ENCODE measurements around the gene CALHM2. TPM values are rescaled to one million over a fixed set of nuclear protein-coding genes. Genes with fewer than 3 reads are reported as not detected.
A peak's percentile ranks its signal among the peaks of the same experiment; 100 is the strongest.

The CALHM2 gene
- total and polyA plus RNA-seq, 9 donors = 10.5 to 25.9 (median 18.3) TPM

- WGBS (ENCODE audit: insufficient coverage) = 25% methylated on average over 7 of the region's 14 CpGs
- Histone ChIP-seq H3K9me3 (replicated peaks; ENCODE audit: control insufficient read depth, low read depth, low read length) (no peaks in the 10 kb centered on the region), H3K36me3 (ENCODE audit: control insufficient read depth, insufficient read depth, low read length) (peaks cover 33% of the 10 kb centered on the region), H3K4me1 (ENCODE audit: control insufficient read depth, insufficient read depth, low read length) (peaks cover 39% of the 10 kb centered on the region), H3K4me3 (ENCODE audit: low read length) (peak overlapping the region; percentile 69), H3K27ac (ENCODE audit: low read length) (peak overlapping the region; percentile 91), H3K27me3 (ENCODE audit: control insufficient read depth, insufficient read depth, low read length) (no peaks in the 10 kb centered on the region)
- DNase-seq = peak; percentile 70
These were observed 918 bp downstream of the CALHM2 start for GRCh38 chr10:103451091-103451813.

- H3K27ac ChIP-seq (ENCODE audit: low read length) = no peak overlapping the region
- no peak for DNase-seq
- no peaks in the 10 kb centered on the region for H3K27me3 ChIP-seq (ENCODE audit: control insufficient read depth, insufficient read depth, low read length)
- WGBS (ENCODE audit: insufficient coverage) = 80% methylated on average over 11 of the region's 12 CpGs
- H3K9me3 ChIP-seq (replicated peaks; ENCODE audit: control insufficient read depth, low read depth, low read length) = no peaks in the 10 kb centered on the region
- no peak overlapping the region for H3K4me3 ChIP-seq (ENCODE audit: low read length)
- H3K4me1 ChIP-seq (ENCODE audit: control insufficient read depth, insufficient read depth, low read length) = peaks cover 48% of the 10 kb centered on the region
- peaks cover 43% of the 10 kb centered on the region for H3K36me3 ChIP-seq (ENCODE audit: control insufficient read depth, insufficient read depth, low read length)
These were observed 1.9 kb downstream of the CALHM2 start for GRCh38 chr10:103450201-103450695.

- no peak overlapping the region for H3K27ac ChIP-seq (ENCODE audit: low read length)
- no peaks in the 10 kb centered on the region for H3K27me3 ChIP-seq (ENCODE audit: control insufficient read depth, insufficient read depth, low read length)
- H3K4me1 ChIP-seq (ENCODE audit: control insufficient read depth, insufficient read depth, low read length) = peaks cover 49% of the 10 kb centered on the region
- H3K9me3 ChIP-seq (replicated peaks; ENCODE audit: control insufficient read depth, low read depth, low read length) = no peaks in the 10 kb centered on the region
- no peak for DNase-seq
- peaks cover 51% of the 10 kb centered on the region for H3K36me3 ChIP-seq (ENCODE audit: control insufficient read depth, insufficient read depth, low read length)
- no peak overlapping the region for H3K4me3 ChIP-seq (ENCODE audit: low read length)
- WGBS (ENCODE audit: insufficient coverage) = 81% methylated on average over 33 of the region's 34 CpGs
These were observed 2.7 kb downstream of the CALHM2 start for GRCh38 chr10:103449208-103450144.

- Histone ChIP-seq H3K9me3 (replicated peaks; ENCODE audit: control insufficient read depth, low read depth, low read length) (no peaks in the 10 kb centered on the region), H3K4me1 (ENCODE audit: control insufficient read depth, insufficient read depth, low read length) (peaks cover 55% of the 10 kb centered on the region), H3K4me3 (ENCODE audit: low read length) (no peak overlapping the region), H3K36me3 (ENCODE audit: control insufficient read depth, insufficient read depth, low read length) (peaks cover 58% of the 10 kb centered on the region), H3K27me3 (ENCODE audit: control insufficient read depth, insufficient read depth, low read length) (no peaks in the 10 kb centered on the region), H3K27ac (ENCODE audit: low read length) (no peak overlapping the region)
- WGBS (ENCODE audit: insufficient coverage) = 20% methylated on average over 1 of the region's 1 CpG
- peak; percentile 75 for DNase-seq
These were observed 3.4 kb downstream of the CALHM2 start for GRCh38 chr10:103448746-103449145.

GRCh38 chr10:103447187-103447586, 5.0 kb downstream of the CALHM2 start:
- 95% methylated on average over 21 of the region's 23 CpGs for WGBS (ENCODE audit: insufficient coverage)
- peaks cover 74% of the 10 kb centered on the region for H3K36me3 ChIP-seq (ENCODE audit: control insufficient read depth, insufficient read depth, low read length)
- no peaks in the 10 kb centered on the region for H3K27me3 ChIP-seq (ENCODE audit: control insufficient read depth, insufficient read depth, low read length)
- no peak overlapping the region for H3K4me3 ChIP-seq (ENCODE audit: low read length)
- no peak overlapping the region for H3K27ac ChIP-seq (ENCODE audit: low read length)
- DNase-seq = no peak
- H3K4me1 ChIP-seq (ENCODE audit: control insufficient read depth, insufficient read depth, low read length) = peaks cover 50% of the 10 kb centered on the region
- no peaks in the 10 kb centered on the region for H3K9me3 ChIP-seq (replicated peaks; ENCODE audit: control insufficient read depth, low read depth, low read length)

GRCh38 chr10:103445767-103446567, 6.2 kb downstream of the CALHM2 start:
- Histone ChIP-seq H3K27ac (ENCODE audit: low read length) (peak overlapping the region; percentile 13), H3K9me3 (replicated peaks; ENCODE audit: control insufficient read depth, low read depth, low read length) (no peaks in the 10 kb centered on the region), H3K36me3 (ENCODE audit: control insufficient read depth, insufficient read depth, low read length) (peaks cover 83% of the 10 kb centered on the region), H3K4me1 (ENCODE audit: control insufficient read depth, insufficient read depth, low read length) (peaks cover 45% of the 10 kb centered on the region), H3K4me3 (ENCODE audit: low read length) (no peak overlapping the region), H3K27me3 (ENCODE audit: control insufficient read depth, insufficient read depth, low read length) (no peaks in the 10 kb centered on the region)
- WGBS (ENCODE audit: insufficient coverage) = 60% methylated on average over 7 of the region's 12 CpGs
- peak; percentile 38 for DNase-seq

GRCh38 chr10:103445366-103445765, 6.8 kb downstream of the CALHM2 start:
- Histone ChIP-seq H3K36me3 (ENCODE audit: control insufficient read depth, insufficient read depth, low read length) (peaks cover 89% of the 10 kb centered on the region), H3K9me3 (replicated peaks; ENCODE audit: control insufficient read depth, low read depth, low read length) (no peaks in the 10 kb centered on the region), H3K27me3 (ENCODE audit: control insufficient read depth, insufficient read depth, low read length) (no peaks in the 10 kb centered on the region), H3K27ac (ENCODE audit: low read length) (no peak overlapping the region), H3K4me3 (ENCODE audit: low read length) (no peak overlapping the region), H3K4me1 (ENCODE audit: control insufficient read depth, insufficient read depth, low read length) (peaks cover 39% of the 10 kb centered on the region)
- DNase-seq = no peak
- 77% methylated on average over 6 of the region's 9 CpGs for WGBS (ENCODE audit: insufficient coverage)

- Histone ChIP-seq H3K36me3 (ENCODE audit: control insufficient read depth, insufficient read depth, low read length) (peaks cover 91% of the 10 kb centered on the region), H3K9me3 (replicated peaks; ENCODE audit: control insufficient read depth, low read depth, low read length) (no peaks in the 10 kb centered on the region), H3K4me1 (ENCODE audit: control insufficient read depth, insufficient read depth, low read length) (peaks cover 30% of the 10 kb centered on the region), H3K27ac (ENCODE audit: low read length) (no peak overlapping the region), H3K4me3 (ENCODE audit: low read length) (no peak overlapping the region), H3K27me3 (ENCODE audit: control insufficient read depth, insufficient read depth, low read length) (no peaks in the 10 kb centered on the region)
- no peak for DNase-seq
- WGBS (ENCODE audit: insufficient coverage) = 71% methylated on average over 10 of the region's 10 CpGs
These were observed 7.7 kb downstream of the CALHM2 start for GRCh38 chr10:103444478-103444877.

GRCh38 chr10:103443475-103444185, 8.5 kb downstream of the CALHM2 start:
- DNase-seq = no peak
- no peak overlapping the region for H3K27ac ChIP-seq (ENCODE audit: low read length)
- no peak overlapping the region for H3K4me3 ChIP-seq (ENCODE audit: low read length)
- peaks cover 91% of the 10 kb centered on the region for H3K36me3 ChIP-seq (ENCODE audit: control insufficient read depth, insufficient read depth, low read length)
- no peaks in the 10 kb centered on the region for H3K27me3 ChIP-seq (ENCODE audit: control insufficient read depth, insufficient read depth, low read length)
- H3K4me1 ChIP-seq (ENCODE audit: control insufficient read depth, insufficient read depth, low read length) = peaks cover 26% of the 10 kb centered on the region
- 83% methylated on average over 15 of the region's 23 CpGs for WGBS (ENCODE audit: insufficient coverage)
- no peaks in the 10 kb centered on the region for H3K9me3 ChIP-seq (replicated peaks; ENCODE audit: control insufficient read depth, low read depth, low read length)
